Endothelial cell of umbilical vein (primary cell): ENCODE results near the gene KRT17.

ENCODE experiments used
- CTCF ChIP-seq, 2 donors: IDR thresholded peaks; 1 replicate in 1 of 2; 2 replicates in 1 of 2; pipeline ENCODE4 v1.5.1; 2011; ENCODE audit warnings: low read length in 2 of 2, mild to moderate bottlenecking in 2 of 2, moderate library complexity in 2 of 2, control low read depth in 1 of 2, inconsistent platforms in 1 of 2, low read depth in 1 of 2; ENCODE audit not compliant: insufficient read depth in 1 of 2; ENCODE audit errors: extremely low read depth in 1 of 2
- FOS ChIP-seq: IDR thresholded peaks from 2 replicates; pipeline ENCODE4 v1.6.1; 2011; ENCODE audit warnings: mild to moderate bottlenecking, low read length, moderate library complexity, borderline replicate concordance; ENCODE audit not compliant: insufficient read depth
- MYC ChIP-seq: IDR thresholded peaks from one replicate; pipeline ENCODE4 v1.6.1; 2011; ENCODE audit warnings: mild to moderate bottlenecking, low read depth, low read length
- POLR2A ChIP-seq: IDR thresholded peaks from 2 replicates; pipeline ENCODE4 v1.6.1; 2012; ENCODE audit warnings: low read depth, mild to moderate bottlenecking, control low read depth, low read length
- POLR2AphosphoS5 ChIP-seq: IDR thresholded peaks from 2 replicates; pipeline ENCODE4 v1.6.1; 2012; ENCODE audit warnings: low read depth, mild to moderate bottlenecking, control low read depth, low read length, moderate library complexity; ENCODE audit not compliant: insufficient read depth

DNA sequence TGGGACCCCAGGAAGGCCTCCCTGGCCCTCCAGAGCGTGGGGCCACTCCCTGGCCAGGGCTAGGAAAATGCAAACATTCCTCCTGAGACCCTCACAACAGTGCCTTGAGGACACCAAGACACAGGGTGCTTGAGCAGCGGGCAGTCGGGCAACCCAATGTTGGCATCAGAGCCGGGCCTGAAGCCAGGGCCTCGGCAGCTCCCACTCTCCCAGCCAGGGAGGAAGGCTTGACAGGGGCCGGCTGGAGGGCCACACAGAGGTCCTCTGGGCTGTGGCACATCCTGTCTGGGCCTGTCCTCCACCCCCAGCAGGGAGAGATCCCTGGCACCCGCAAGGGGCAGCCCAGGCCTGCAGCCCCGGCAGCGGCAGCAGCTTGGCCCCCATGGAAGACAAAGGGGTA lies 12.3 kb upstream of the KRT17 start:
- TF ChIP-seq CTCF (IDR thresholded peaks at IDR 0.05; ENCODE audit: extremely low read depth in 1 of 2, insufficient read depth in 1 of 2, low read depth in 1 of 2, low read length in 2 of 2) = no peak
- no peak for TF ChIP-seq POLR2A
- no peak for TF ChIP-seq POLR2AphosphoS5
- TF ChIP-seq MYC = no peak
- no peak for TF ChIP-seq FOS
